Ovary (tissue), 3 donors: ENCODE results near the gene SGCB.

Experiments
- POLR2A ChIP-seq: fragments of 450-650 bp; IDR thresholded peaks from one replicate; pipeline ENCODE4 v1.6.1; 2017; ENCODE audit warnings: antibody characterized with exemption, mild to moderate bottlenecking, moderate library complexity
- TF ChIP-seq, protein P1 (sequence below), 3 donors: fragments of 450-650 bp in 2 of 3; fragments of 200-600 bp in 1 of 3; IDR thresholded peaks; one replicate each; pipeline versions ENCODE4 v1.5.1 to v1.8.0; 2016 to 2022; ENCODE audit warnings: antibody characterized with exemption in 3 of 3, mild to moderate bottlenecking in 1 of 3
- donor health status: DM: no; HTN: no; CAD: no.

GRCh38 chr4:52005604-52006273 lies 32.4 kb downstream of the SGCB start:
- TF ChIP-seq, protein P1, sequence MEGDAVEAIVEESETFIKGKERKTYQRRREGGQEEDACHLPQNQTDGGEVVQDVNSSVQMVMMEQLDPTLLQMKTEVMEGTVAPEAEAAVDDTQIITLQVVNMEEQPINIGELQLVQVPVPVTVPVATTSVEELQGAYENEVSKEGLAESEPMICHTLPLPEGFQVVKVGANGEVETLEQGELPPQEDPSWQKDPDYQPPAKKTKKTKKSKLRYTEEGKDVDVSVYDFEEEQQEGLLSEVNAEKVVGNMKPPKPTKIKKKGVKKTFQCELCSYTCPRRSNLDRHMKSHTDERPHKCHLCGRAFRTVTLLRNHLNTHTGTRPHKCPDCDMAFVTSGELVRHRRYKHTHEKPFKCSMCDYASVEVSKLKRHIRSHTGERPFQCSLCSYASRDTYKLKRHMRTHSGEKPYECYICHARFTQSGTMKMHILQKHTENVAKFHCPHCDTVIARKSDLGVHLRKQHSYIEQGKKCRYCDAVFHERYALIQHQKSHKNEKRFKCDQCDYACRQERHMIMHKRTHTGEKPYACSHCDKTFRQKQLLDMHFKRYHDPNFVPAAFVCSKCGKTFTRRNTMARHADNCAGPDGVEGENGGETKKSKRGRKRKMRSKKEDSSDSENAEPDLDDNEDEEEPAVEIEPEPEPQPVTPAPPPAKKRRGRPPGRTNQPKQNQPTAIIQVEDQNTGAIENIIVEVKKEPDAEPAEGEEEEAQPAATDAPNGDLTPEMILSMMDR (IDR thresholded peaks at IDR 0.05) = no peak
- TF ChIP-seq POLR2A = no peak
